ENCODE measurements around the gene MRPL20. TPM values are rescaled to one million over a fixed set of nuclear protein-coding genes. Genes with fewer than 3 reads are reported as not detected.
"Not testable (repeated sequence)": the region's sequence is repeated elsewhere in the genome, so short reads cannot be mapped to it uniquely, and the experiment has no call there.

The MRPL20 gene
- total RNA-seq, 1 experiment from 2014 or later = 90.8 TPM

DNA sequence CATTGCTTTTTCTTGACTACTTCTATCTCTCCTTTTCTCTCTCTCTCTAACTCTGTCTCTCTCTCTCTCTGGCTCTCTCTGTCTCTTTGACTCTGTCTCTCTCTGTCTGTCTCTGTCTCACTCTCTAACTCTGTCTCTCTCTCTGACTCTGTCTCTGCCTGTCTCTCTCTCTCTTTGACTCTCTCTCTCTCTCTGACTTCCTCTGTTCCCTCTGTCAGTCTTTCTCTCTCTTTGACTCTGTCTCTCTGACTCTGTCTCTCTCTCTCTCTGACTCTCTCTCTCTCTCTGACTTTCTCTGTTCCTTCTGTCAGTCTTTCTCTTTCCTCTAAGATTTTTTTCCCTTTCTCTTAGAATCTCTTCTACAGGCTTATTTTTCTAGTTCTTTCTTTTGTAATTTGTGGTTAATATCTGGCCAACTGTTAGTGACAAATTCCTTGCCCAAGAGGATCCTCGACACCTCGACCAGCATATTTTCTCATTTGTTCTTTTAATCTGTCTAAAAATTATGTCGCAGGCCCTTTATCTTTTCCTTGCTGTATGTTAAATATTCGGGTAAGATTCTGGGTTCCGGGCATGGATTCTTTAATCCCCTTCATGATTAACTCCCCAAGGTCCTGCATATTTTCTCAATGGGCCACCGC lies 42.1 kb upstream of the MRPL20 start, which contains the start of gene ATAD3C:
Gene ATAD3C (plus strand): TSS at position 591 of the 641 bp plus-strand sequence. CDS start 995 bp downstream, outside the sequence.
- ChIA-PET POLR2A (ENCODE audit: unreplicated experiment) (no interaction called here), CTCF (no interaction called here)
- Histone ChIP-seq H3K27ac (no peak within 1 kb of the TSS), H3K9me2 (ENCODE audit: insufficient read depth) (no peaks in the 10 kb centered on the region), H3K4me3 (no peak within 1 kb of the TSS), H4K20me1 (ENCODE audit: insufficient read depth) (no peaks in the 10 kb centered on the region), H3K36me3 (ENCODE audit: low read depth) (no peaks in the 10 kb centered on the region), H3K4me1 (replicated peaks; ENCODE audit: insufficient read depth) (no peaks in the 10 kb centered on the region), H3K79me2 (ENCODE audit: low read depth) (no peaks in the 10 kb centered on the region), H3F3A (ENCODE audit: insufficient read depth, low read depth) (no peaks in the 10 kb centered on the region), H2AFZ (0 out of 2 replicates have a peak within 1 kb of the TSS, but pooled peaks have one; percentile 48), H3K27me3 (ENCODE audit: insufficient read depth, low read depth) (no peaks in the 10 kb centered on the region), H3K9me3 (ENCODE audit: insufficient read depth, low read depth) (no peaks in the 10 kb centered on the region), H3K4me2 (no peak within 1 kb of the TSS)
- BruUV-seq (replicated peaks) = no TSS peak
- TF ChIP-seq, protein P1, sequence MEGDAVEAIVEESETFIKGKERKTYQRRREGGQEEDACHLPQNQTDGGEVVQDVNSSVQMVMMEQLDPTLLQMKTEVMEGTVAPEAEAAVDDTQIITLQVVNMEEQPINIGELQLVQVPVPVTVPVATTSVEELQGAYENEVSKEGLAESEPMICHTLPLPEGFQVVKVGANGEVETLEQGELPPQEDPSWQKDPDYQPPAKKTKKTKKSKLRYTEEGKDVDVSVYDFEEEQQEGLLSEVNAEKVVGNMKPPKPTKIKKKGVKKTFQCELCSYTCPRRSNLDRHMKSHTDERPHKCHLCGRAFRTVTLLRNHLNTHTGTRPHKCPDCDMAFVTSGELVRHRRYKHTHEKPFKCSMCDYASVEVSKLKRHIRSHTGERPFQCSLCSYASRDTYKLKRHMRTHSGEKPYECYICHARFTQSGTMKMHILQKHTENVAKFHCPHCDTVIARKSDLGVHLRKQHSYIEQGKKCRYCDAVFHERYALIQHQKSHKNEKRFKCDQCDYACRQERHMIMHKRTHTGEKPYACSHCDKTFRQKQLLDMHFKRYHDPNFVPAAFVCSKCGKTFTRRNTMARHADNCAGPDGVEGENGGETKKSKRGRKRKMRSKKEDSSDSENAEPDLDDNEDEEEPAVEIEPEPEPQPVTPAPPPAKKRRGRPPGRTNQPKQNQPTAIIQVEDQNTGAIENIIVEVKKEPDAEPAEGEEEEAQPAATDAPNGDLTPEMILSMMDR (conservative IDR thresholded peaks at IDR 0.05) = no peak
- TF ChIP-seq EZH2 (IDR thresholded peaks at IDR 0.05; ENCODE audit: low read depth) = no peak
- intact Hi-C loops (cut with micrococcal nuclease; ENCODE audit: unreplicated experiment) = no loop called here
- DNase-seq = no peak

DNA sequence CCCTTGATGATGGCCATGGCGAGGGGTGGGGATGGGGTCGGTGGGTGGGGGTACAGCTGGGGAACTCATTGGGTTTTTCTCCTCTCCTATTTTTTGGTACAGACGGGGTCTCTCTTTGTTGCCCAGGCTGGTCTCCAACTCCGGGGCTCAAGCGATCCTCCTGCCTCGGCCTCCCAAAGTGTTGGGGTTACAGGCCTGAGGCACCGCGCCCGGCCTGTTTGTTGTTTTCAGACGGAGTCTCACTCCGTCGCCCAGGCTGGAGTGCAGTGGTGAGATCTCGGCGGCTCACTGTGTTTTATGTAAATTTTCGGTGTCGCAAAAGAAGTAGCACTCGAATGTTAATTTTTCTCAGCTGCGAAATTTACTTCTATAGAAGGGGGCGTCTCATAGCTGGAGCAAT lies 39.5 kb upstream of the MRPL20 start:
- H2AFZ ChIP-seq; H3K4me2 ChIP-seq; DNase-seq; H3K79me2 ChIP-seq (ENCODE audit: low read depth); intact Hi-C loops (cut with micrococcal nuclease; ENCODE audit: unreplicated experiment); CTCF ChIA-PET; H3K9me3 ChIP-seq (ENCODE audit: insufficient read depth, low read depth); POLR2A ChIA-PET (ENCODE audit: unreplicated experiment); H3K4me3 ChIP-seq; H3K36me3 ChIP-seq (ENCODE audit: low read depth); H3F3A ChIP-seq (ENCODE audit: insufficient read depth, low read depth); BruUV-seq (replicated peaks); H4K20me1 ChIP-seq (ENCODE audit: insufficient read depth); H3K27ac ChIP-seq; H3K4me1 ChIP-seq (replicated peaks; ENCODE audit: insufficient read depth); H3K9me2 ChIP-seq (ENCODE audit: insufficient read depth); H3K27me3 ChIP-seq (ENCODE audit: insufficient read depth, low read depth): not testable (repeated sequence)

DNA sequence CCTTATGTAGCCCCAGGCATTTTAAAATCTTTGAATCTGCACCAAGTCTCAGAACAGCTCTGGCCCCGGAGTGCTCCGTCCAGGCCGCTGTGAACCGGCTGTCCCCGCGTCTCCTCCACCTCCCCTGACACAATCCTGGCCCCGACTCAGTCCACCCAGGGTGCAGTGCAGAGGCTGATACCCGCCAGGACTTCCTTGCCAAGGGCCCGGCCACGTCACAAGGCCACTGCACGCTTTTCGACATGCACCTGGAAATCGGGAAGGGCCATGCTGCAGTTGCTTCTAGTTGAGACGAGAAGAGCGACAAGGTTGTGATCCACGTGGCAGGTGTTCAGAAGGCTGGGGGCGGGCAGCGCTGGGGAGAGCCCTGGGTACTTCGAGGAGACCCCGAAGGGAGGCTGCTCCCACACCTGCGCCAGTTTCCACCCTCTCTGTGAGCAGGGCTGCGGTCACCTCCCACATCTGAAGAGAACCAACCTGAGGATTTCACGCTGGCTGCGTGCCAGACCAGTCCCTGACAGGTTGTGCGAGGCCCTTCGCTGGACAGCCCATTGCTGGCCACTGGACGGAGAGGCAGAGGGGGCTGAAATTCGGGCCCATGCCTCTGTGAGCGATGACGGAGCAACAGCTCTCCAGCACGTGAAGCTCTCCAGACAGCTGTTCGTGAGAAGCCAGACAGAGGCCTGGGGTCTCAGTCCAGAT lies 35.1 kb upstream of the MRPL20 start:
- ChIA-PET CTCF (no interaction called here), POLR2A (ENCODE audit: unreplicated experiment) (interaction anchor here (0.6 kb wide), 1 partner anchor 27 kb away, joined by 10 read pairs; no protein-coding TSS in a partner anchor)
- H3K27ac ChIP-seq = no peak overlapping the region
- DNase-seq = no peak
- H2AFZ ChIP-seq = no peak overlapping the region
- no TSS peak for BruUV-seq (replicated peaks)
- H3K9me2 ChIP-seq (ENCODE audit: insufficient read depth) = no peaks in the 10 kb centered on the region
- no peaks in the 10 kb centered on the region for H4K20me1 ChIP-seq (ENCODE audit: insufficient read depth)
- H3K36me3 ChIP-seq (ENCODE audit: low read depth) = no peaks in the 10 kb centered on the region
- no peaks in the 10 kb centered on the region for H3F3A ChIP-seq (ENCODE audit: insufficient read depth, low read depth)
- H3K4me3 ChIP-seq = no peak overlapping the region
- H3K9me3 ChIP-seq (ENCODE audit: insufficient read depth, low read depth) = no peaks in the 10 kb centered on the region
- no peak for TF ChIP-seq EZH2 (IDR thresholded peaks at IDR 0.05; ENCODE audit: low read depth)
- TF ChIP-seq, protein P1 (conservative IDR thresholded peaks at IDR 0.05) = no peak
- H3K4me2 ChIP-seq = no peak overlapping the region
- intact Hi-C loops (cut with micrococcal nuclease; ENCODE audit: unreplicated experiment) = no loop called here
- H3K4me1 ChIP-seq (replicated peaks; ENCODE audit: insufficient read depth) = no peaks in the 10 kb centered on the region
- no peaks in the 10 kb centered on the region for H3K27me3 ChIP-seq (ENCODE audit: insufficient read depth, low read depth)
- H3K79me2 ChIP-seq (ENCODE audit: low read depth) = no peaks in the 10 kb centered on the region

Data from PC-9 (cell line).